Left ventricle myocardium superior (tissue), 1 donor: Measurements from ENCODE around the gene CELSR1. TPM values are rescaled to one million over a fixed set of nuclear protein-coding genes. Genes with fewer than 3 reads are reported as not detected.

Experiments
- ATAC-seq: fragments of 200-7000 bp; cut with Tn5 transposase; one replicate; pipeline ENCODE4 v1.9.1; 2020; ENCODE audit warnings: mild to moderate bottlenecking, moderate library complexity
- DNase-seq: peaks from one replicate; pipeline ENCODE4 v3.0.0-alpha.2; 2020
- intact Hi-C: fragments of 100-400 bp; cut with micrococcal nuclease; formaldehyde crosslinking; loops from one replicate; pipeline ENCODE4 v1.11.0; 2022
- total RNA-seq: library from RNA; stranded (reverse); fragmentation: NEBNext Ultra II Directional; extraction: Animal tissue kit (Norgen Biotek cat#: 25700); gene quantifications from one replicate; pipeline ENCODE4 v1.2.1, GENCODE V29; 2021
- donor health status: DM: no; HTN: yes; CAD: no; lungs with severe emphysema.

The CELSR1 gene
- total RNA-seq, 1 donor from 2014 or later, result 9.7 TPM

DNA sequence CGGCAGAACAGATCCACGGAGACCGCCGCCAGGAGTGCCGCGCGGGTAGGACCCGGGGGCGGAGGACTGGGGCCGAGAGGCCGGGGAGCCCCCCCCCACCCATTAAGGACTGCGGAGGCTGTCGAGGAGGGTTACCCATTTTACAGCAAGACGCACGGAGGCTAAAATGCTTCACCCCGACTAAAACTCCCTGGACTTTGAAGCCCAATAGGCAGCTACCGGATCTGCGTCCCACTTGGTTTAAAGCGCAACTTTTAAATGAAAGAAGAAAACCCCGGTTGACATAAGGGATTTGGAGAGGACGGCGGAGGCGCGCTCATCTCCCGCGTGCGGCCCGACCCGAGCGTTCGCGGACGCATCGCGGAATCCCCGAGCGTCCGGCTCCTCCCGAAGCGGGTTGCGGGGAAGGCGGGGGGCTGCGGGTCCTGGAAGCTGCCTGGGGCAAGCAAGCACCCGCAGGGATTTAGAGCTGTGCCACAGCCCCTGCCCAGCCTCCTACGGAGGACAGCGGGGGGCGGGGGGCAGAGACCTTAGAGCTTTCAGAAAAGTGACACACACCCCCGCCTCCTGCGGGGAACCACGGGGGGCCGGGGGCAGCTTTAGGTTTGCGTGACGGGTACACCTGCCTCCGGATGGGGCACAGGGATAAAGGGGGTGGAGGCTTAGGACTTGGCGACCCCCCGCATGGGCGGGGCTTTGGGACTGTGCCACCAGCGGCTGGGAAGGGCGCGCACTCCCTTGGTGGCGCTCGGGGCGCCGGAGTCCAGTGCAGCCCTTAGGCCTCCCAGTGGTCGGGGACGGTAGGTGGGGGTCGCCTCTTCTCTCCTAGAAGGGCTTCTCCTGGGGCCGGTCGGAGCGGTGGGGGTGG lies 760 bp upstream of the CELSR1 start:
- ATAC-seq (peak; percentile 48), DNase-seq (peak; percentile 52)
- intact Hi-C loops, result no loop called here

- ATAC-seq, result no peak
- DNase-seq, result no peak
- intact Hi-C loops, result no loop called here
Measured at GRCh38 chr22:46536537-46537224, 739 bp downstream of the CELSR1 start.

DNA sequence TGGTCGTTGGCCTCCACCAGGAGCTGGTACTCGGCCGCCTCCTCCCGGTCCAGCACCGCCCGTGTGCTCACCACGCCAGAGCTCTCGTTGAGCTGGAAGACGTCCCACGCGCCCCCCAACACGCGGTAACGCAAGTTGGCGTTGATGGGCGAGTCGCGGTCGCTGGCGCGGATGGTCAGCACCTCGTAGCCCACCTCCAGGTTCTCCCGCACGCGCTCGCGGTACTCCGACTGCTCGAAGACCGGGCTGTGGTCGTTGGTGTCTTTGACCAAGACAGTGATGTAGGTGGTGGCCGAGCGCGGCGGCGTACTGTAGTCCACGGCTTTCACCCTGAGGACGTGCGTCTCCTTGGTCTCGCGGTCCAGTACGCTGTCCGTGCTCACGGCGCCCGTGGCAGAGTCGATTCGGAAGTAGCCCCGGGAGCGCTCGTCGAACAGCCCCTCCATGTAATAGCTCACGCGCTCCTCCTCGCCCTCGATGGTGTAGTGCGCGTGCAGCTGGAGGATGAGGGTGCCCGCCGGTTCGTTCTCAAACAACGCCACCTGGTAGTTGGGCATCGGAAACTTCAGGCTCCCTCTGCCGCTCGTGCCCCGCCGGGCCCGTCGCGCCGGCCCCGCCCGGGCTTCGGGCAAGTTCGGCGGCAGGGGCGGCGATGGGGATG lies 1.4 kb downstream of the CELSR1 start:
- ATAC-seq (no peak), DNase-seq (no peak)
- intact Hi-C loops, result no loop called here

GRCh38 chr22:46534901-46535630 lies 2.4 kb downstream of the CELSR1 start:
- DNase-seq, result no peak
- intact Hi-C loops, result no loop called here
- no peak for ATAC-seq

- ATAC-seq (no peak), DNase-seq (no peak)
- intact Hi-C loops, result no loop called here
Measured at GRCh38 chr22:46534177-46534776, 3.1 kb downstream of the CELSR1 start.

DNA sequence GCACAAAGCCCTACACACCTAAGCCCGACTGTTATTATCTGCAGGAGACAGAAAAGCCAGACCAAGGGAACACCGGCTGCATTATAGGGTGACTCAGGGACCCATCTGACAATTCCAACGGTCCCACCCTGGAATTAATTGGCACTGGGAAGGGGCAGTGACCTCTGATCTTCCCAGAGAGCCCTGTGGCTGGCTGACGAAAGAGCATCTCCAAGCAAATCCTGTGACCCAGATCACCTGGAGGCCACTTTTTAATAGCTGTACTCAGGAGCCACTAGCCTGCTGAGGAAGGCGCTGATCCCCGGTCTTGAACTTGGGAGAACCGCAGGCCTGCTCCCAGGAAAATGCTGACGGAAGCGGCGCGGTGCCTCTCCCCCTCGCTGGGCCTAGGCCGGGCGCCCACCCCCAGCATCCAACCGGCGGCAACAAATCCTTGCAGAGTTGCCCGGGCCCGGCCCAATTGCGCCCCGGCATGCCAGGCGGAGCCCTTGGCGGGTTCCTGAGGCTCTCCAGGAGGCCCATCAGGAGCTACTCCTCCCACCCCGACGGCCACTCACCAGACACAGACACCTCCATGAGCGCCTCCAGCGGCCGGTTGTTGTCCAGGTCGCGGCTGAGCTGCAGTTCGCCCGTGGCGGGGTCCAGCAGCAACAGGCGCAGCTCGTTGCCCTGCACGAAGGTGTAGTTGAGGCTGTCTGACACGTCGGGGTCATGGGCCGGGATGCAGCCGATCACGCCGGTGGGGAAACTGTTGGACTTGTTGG lies 4.2 kb downstream of the CELSR1 start:
- DNase-seq (no peak), ATAC-seq (no peak)
- intact Hi-C loops, result no loop called here

GRCh38 chr22:46532416-46532815 lies 5.0 kb downstream of the CELSR1 start:
- intact Hi-C loops, result no loop called here
- no peak for ATAC-seq
- DNase-seq, result no peak

- intact Hi-C loops, result no loop called here
- DNase-seq, result no peak
- no peak for ATAC-seq
Measured at GRCh38 chr22:46531581-46532175, 5.7 kb downstream of the CELSR1 start.

GRCh38 chr22:46528121-46528610 lies 9.3 kb downstream of the CELSR1 start:
- intact Hi-C loops, result loop anchor here (10.0 kb wide), 1 partner anchor 103 kb away; no protein-coding TSS in a partner anchor

GRCh38 chr22:46526244-46526839 lies 11.1 kb downstream of the CELSR1 start:
- ATAC-seq (no peak), DNase-seq (no peak)
- intact Hi-C loops, result loop anchor here (10.0 kb wide), 1 partner anchor 102 kb away; no protein-coding TSS in a partner anchor

More at GRCh38 chr22:46528121-46528610, 9.3 kb downstream of the CELSR1 start:
- DNase-seq (no peak), ATAC-seq (no peak)

- DNase-seq, result no peak
- ATAC-seq, result no peak
- intact Hi-C loops, result loop anchor here (10.0 kb wide), 1 partner anchor 101 kb away; no protein-coding TSS in a partner anchor
Measured at GRCh38 chr22:46525389-46526243, 11.8 kb downstream of the CELSR1 start.

GRCh38 chr22:46524203-46524740 lies 13.1 kb downstream of the CELSR1 start:
- ATAC-seq (no peak), DNase-seq (no peak)
- intact Hi-C loops, result loop anchor here (10.0 kb wide), 1 partner anchor 99 kb away; no protein-coding TSS in a partner anchor

- ATAC-seq, result no peak
- no peak for DNase-seq
- intact Hi-C loops, result loop anchor here (10.0 kb wide), 1 partner anchor 98 kb away; no protein-coding TSS in a partner anchor
Measured at GRCh38 chr22:46522797-46523196, 14.6 kb downstream of the CELSR1 start.

DNA sequence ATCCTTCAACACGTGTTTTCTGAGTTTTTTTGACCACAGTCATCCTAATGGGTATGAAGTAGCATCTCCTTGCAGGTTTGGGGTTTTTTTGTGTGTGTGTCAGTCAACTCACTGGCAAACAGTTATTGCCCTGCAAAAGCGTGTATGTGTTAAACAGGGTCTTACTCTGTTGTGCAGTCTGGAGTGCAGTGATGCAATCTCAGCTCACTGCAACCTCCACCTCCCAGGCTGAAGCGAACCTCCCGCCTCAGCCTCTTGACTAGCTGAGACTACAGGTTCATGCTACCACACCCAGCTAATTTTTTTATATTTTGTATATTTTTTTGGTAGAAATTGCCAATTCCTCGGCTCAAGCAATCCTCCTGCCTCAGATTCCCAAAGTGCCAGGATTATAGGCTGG lies 15.4 kb downstream of the CELSR1 start:
- intact Hi-C loops, result loop anchor here (10.0 kb wide), 1 partner anchor 97 kb away; no protein-coding TSS in a partner anchor
- no peak for ATAC-seq

GRCh38 chr22:46520880-46521279 lies 16.5 kb downstream of the CELSR1 start:
- DNase-seq (peak; percentile 6), ATAC-seq (no peak)
- intact Hi-C loops, result loop anchor here (10.0 kb wide), 1 partner anchor 96 kb away; no protein-coding TSS in a partner anchor

More for the DNA sequence above, 15.4 kb downstream of the CELSR1 start:
- no peak for DNase-seq

DNA sequence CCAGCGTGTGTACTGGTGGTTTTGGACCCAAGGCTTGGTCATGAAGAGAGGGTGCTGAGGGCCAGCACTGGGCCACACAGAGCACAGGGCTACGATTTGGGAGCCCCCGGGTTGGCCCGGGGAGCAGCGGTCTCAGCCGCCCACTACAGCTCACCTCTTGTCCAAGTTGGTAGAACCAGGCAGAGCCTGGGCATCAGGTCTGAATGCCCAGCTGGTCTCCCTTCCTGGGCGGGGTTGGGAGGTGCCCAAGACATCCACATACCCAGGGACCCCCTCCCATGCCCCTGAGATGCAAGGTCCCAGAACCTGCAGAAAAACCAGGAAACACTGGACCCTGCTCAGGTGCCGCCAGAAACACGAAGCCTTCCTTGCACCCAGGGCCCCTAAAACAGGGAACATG lies 18.0 kb downstream of the CELSR1 start:
- DNase-seq (peak; percentile 12), ATAC-seq (no peak)
- intact Hi-C loops, result no loop called here
